ENCODE results near the gene ESR1.
"Not testable (repeated sequence)": the region's sequence is repeated elsewhere in the genome, so short reads cannot be mapped to it uniquely, and the experiment has no call there.

Gene ESR1

DNA sequence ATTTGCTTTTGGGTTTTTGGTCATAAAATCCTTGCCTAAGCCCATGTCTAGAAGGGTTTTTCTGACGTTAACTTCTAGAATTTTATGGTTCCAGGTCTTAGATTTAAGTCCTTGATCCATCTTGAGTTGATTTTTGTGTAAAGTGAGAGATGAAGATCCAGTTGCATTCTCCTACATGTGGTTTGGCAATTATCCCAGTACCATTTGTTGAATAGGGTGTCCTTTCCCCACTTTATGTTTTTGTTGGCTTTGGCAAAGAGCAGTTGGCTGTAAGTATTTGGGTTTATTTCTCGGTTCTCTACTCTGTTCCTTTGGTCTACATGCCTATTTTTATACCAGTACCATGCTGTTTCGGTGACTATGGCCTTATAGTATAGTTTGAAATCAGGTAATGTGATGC is 86.9 kb downstream of the ESR1 start:
- H3K4me1 Mint-ChIP-seq, H3K4me3 Mint-ChIP-seq, H3K27ac Mint-ChIP-seq, DNase-seq, H3K9me3 Mint-ChIP-seq, H3K36me3 Mint-ChIP-seq, H3K27me3 Mint-ChIP-seq: not testable (repeated sequence)
- CTCF ChIA-PET: interaction anchor here (0.9 kb wide), 1 partner anchor 218 kb away, joined by 3 read pairs; no protein-coding TSS in a partner anchor

DNA sequence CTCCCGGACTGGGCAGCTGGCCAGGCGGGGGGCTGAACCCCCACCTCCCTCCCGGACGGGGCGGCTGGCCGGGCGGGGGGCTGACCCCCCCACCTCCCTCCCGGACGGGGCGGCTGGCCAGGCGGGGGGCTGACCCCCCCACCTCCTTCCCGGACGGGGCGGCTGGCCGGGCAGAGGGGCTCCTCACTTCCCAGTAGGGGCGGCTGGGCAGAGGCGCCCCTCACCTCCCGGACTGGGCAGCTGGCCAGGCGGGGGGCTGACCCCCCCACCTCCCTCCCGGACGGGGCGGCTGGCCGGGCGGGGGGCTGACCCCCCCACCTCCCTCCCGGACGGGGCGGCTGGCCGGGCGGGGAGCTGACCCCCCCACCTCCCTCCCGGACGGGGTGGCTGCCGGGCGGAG is 91.7 kb downstream of the ESR1 start:
- DNase-seq, H3K4me3 Mint-ChIP-seq, H3K4me1 Mint-ChIP-seq, CTCF ChIA-PET, H3K27me3 Mint-ChIP-seq, H3K9me3 Mint-ChIP-seq, H3K27ac Mint-ChIP-seq, H3K36me3 Mint-ChIP-seq: not testable (repeated sequence)

DNA sequence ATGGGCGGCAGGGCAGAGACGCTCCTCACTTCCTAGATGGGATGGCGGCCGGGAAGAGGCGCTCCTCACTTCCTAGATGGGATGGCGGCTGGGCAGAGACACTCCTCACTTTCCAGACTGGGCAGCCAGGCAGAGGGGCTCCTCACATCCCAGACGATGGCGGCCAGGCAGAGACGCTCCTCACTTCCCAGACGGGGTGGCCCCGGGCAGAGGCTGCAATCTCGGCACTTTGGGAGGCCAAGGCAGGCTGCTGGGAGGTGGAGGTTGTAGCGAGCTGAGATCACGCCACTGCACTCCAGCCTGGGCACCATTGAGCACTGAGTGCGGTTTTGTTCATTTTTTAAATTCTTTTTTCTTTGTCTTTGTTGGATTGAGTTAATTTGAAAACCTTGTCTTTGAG is 92.3 kb downstream of the ESR1 start:
- DNase-seq, H3K27ac Mint-ChIP-seq, H3K36me3 Mint-ChIP-seq, H3K9me3 Mint-ChIP-seq, H3K27me3 Mint-ChIP-seq, H3K4me3 Mint-ChIP-seq, H3K4me1 Mint-ChIP-seq, CTCF ChIA-PET: not testable (repeated sequence)

DNA sequence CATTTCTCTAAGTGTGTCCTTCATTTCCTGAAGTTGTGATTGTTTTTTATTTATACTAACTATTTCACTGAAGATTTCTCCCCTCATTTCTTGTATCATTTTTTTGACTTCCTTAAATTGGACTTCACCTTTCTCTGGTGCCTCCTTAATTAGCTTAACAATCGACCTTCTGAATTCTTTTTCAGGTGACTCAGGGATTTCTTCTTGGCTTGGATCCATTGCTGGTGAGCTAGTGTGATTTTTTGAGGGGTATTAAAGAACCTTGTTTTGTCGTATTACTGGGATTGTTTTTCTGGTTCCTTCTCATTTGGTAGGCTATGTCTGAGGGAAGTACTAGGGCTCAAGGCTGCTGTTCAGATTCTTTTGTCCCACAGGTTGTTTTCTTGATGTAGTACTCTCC is 92.8 kb downstream of the ESR1 start:
- Mint-ChIP-seq H3K9me3 (peaks cover 8% of the 10 kb centered on the region), H3K27ac (no peak overlapping the region), H3K4me3 (no peak overlapping the region), H3K36me3 (peaks cover 2% of the 10 kb centered on the region), H3K4me1 (no peaks in the 10 kb centered on the region), H3K27me3 (no peaks in the 10 kb centered on the region)
- CTCF ChIA-PET: no interaction called here
- no peak for DNase-seq

DNA sequence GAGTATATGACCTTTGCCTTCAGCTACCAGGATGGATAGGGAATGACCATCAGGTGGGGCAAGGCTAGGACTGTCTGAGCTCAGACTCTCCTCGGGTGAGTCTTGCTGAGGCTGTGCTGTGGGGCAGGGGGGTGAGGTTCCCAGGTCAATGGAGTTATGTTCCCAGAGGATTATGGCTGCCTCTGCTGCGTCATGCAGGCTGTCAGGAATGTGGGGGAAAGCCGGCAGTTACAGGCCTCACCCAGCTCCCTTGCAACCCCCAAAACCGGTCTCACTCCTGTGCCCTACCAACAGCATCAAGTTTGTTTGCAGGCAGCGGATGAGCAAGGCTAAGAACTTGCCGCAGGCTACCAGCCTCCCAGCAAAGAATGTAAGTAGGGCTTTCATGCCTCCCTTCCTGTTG is 93.5 kb downstream of the ESR1 start:
- Mint-ChIP-seq H3K4me1 (no peaks in the 10 kb centered on the region), H3K36me3 (peaks cover 2% of the 10 kb centered on the region), H3K9me3 (peaks cover 8% of the 10 kb centered on the region), H3K4me3 (no peak overlapping the region), H3K27ac (no peak overlapping the region), H3K27me3 (no peaks in the 10 kb centered on the region)
- CTCF ChIA-PET: no interaction called here
- DNase-seq: no peak

DNA sequence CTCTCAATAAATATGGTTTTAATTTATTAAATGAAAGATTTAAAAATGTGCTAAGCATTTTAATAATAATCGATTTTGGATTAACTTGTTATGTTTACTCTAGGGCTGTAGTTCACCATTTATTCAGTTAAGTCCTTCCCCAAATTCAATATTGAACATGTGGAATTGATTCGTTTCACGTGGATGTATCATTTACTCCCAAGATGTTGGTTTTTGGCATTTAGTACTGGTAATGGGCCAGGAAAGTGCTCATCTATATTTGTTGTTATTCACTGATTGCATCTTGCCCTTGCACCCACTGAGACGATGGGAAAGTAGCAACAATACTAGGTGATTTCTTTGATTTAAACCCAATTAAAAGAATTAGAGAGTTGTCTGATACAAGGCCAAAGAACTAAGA is 97.1 kb downstream of the ESR1 start:
- Mint-ChIP-seq H3K4me3 (no peak overlapping the region), H3K4me1 (no peaks in the 10 kb centered on the region), H3K9me3 (peaks cover 6% of the 10 kb centered on the region), H3K27me3 (no peaks in the 10 kb centered on the region), H3K36me3 (peaks cover 2% of the 10 kb centered on the region), H3K27ac (no peak overlapping the region)
- no peak for DNase-seq
- CTCF ChIA-PET: no interaction called here

DNA sequence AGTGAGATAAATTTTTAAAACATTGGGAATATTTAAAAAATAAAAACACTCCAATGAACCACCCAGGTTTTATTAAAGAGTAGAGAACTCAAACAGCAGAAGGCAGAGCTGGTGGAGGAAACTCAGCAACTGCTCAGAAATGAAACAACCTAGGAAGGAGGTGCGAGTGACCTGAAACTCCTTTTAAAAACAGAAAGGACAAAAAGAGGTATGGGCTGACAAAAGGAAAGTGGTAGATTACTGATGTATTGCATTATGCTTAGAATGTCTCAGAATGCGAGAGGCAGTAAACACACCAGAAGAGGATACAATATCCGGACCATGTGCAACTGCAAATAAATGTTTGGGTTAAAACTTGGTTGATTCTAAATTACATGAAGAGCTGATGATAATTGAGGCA is 97.6 kb downstream of the ESR1 start:
- Mint-ChIP-seq H3K4me1 (no peaks in the 10 kb centered on the region), H3K27me3 (no peaks in the 10 kb centered on the region), H3K36me3 (peaks cover 2% of the 10 kb centered on the region), H3K27ac (no peak overlapping the region), H3K4me3 (no peak overlapping the region), H3K9me3 (peaks cover 5% of the 10 kb centered on the region)
- no peak for DNase-seq
- CTCF ChIA-PET: no interaction called here

DNA sequence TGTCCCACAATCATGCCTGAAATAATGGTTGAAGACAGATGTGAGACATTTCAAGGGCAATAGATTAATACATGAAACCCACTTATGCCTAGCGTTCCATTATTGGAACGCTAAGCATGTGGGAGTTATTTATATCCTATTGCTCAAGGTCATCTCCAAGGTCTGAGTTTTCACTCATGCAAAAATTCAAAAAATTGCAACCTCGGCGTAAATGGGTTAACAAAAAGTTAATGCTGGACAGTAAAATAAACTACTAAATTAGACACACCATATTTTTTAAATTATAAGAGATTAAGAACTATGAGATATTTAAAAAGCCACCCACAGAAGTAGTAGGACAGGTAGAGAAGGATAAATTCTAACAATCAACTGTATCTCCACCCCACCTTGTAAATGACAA is 98.4 kb downstream of the ESR1 start:
- DNase-seq: no peak
- Mint-ChIP-seq H3K4me3 (no peak overlapping the region), H3K27me3 (no peaks in the 10 kb centered on the region), H3K4me1 (no peaks in the 10 kb centered on the region), H3K9me3 (no peaks in the 10 kb centered on the region), H3K27ac (no peak overlapping the region), H3K36me3 (no peaks in the 10 kb centered on the region)
- CTCF ChIA-PET: no interaction called here

DNA sequence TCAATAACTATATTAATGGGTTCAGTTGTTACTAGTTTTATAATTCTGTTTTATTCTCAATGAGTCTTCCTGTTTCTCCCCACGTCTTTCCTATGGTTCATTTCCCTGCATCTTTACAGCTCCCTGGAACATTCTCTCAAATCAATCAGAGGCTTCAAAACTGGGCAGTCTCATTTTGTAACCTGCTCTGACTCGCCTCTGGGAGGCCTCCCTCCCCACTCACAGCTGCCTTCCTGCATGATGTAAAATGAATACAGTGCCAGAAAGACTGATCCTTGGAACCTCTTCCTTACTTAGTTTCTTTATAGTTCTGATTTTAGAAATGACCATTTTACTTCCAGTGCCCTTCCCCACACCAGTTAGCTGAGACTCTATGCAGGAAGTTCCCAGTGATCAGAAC is 103.9 kb downstream of the ESR1 start:
- no peak overlapping the region for H3K27ac Mint-ChIP-seq
- H3K36me3 Mint-ChIP-seq: no peaks in the 10 kb centered on the region
- CTCF ChIA-PET: interaction anchor here (1.0 kb wide), 1 partner anchor 8 kb away, joined by 3 read pairs; no protein-coding TSS in a partner anchor
- H3K4me1 Mint-ChIP-seq: no peaks in the 10 kb centered on the region
- no peaks in the 10 kb centered on the region for H3K9me3 Mint-ChIP-seq
- no peaks in the 10 kb centered on the region for H3K27me3 Mint-ChIP-seq
- DNase-seq: no peak
- H3K4me3 Mint-ChIP-seq: no peak overlapping the region

DNA sequence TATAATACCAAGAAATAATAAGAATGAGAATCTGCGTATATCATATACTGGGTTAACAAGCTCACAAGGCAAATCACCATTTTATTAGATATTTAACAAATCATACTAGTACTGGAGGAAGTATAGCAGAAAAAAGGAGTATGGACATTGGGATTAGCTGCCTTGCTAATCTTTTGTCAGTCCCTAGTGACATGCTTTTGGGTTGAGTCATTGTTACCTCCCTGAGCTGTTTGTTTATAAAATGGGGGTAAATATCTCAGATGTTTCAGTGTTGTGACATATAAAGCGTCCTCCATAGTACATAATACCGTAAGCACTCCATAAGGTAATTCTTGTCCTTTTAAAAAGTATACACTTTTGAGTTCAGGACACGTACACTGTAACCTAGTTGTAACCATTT is 107.0 kb downstream of the ESR1 start:
- Mint-ChIP-seq H3K27me3 (no peaks in the 10 kb centered on the region), H3K9me3 (no peaks in the 10 kb centered on the region), H3K4me1 (no peaks in the 10 kb centered on the region), H3K27ac (no peak overlapping the region), H3K36me3 (no peaks in the 10 kb centered on the region), H3K4me3 (no peak overlapping the region)
- DNase-seq: no peak
- CTCF ChIA-PET: no interaction called here

DNA sequence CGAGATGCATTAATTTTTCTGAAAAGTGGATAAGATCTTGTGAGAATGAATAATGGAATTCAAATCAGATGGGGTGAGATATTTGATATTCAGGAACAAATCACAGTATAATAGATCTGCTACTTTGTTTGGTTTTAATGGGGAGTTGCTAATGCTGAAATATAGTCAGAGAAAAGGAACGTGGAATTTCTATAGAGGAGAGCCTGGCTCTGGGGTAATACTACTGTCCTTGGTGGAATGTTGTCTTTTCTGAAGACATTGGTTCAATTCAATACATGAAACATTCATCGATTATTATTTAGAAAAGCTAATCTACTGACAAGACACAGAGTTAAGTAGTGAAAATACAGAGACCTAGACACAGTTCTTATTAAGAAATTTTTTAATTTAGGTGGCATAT is 108.6 kb downstream of the ESR1 start:
- H3K9me3 Mint-ChIP-seq: no peaks in the 10 kb centered on the region

DNA sequence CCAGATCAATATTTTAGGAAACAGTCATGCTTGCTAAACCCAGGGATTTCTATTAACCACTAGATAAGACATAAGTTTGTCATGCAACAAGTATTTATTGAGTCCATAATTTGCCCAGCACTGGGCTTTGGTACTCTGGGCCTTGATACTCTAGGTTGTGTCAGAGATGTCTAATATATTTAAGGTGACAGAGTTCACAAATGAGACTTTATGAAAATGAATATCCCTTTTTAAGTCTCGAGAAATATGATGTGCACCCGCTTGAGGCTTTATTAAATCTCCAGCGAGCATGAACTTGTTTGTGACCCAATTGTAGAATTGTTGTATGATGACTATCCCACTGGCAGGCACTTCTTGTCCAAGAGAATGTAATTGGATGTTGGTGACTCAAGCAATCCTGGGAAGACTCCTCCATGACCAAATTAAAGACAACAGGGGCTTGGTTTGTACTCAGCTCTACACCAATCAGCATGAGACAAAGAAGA is 109.2 kb downstream of the ESR1 start:
- no peak overlapping the region for H3K27ac Mint-ChIP-seq
- no peaks in the 10 kb centered on the region for H3K9me3 Mint-ChIP-seq
- H3K4me3 Mint-ChIP-seq: no peak overlapping the region
- no peaks in the 10 kb centered on the region for H3K27me3 Mint-ChIP-seq
- CTCF ChIA-PET: no interaction called here
- no peak for DNase-seq
- no peaks in the 10 kb centered on the region for H3K36me3 Mint-ChIP-seq
- H3K4me1 Mint-ChIP-seq: no peaks in the 10 kb centered on the region

More for the DNA sequence above, 108.6 kb downstream of the ESR1 start:
- Mint-ChIP-seq H3K27me3 (no peaks in the 10 kb centered on the region), H3K4me3 (no peak overlapping the region), H3K4me1 (no peaks in the 10 kb centered on the region), H3K36me3 (no peaks in the 10 kb centered on the region), H3K27ac (no peak overlapping the region)
- CTCF ChIA-PET: no interaction called here
- no peak for DNase-seq

DNA sequence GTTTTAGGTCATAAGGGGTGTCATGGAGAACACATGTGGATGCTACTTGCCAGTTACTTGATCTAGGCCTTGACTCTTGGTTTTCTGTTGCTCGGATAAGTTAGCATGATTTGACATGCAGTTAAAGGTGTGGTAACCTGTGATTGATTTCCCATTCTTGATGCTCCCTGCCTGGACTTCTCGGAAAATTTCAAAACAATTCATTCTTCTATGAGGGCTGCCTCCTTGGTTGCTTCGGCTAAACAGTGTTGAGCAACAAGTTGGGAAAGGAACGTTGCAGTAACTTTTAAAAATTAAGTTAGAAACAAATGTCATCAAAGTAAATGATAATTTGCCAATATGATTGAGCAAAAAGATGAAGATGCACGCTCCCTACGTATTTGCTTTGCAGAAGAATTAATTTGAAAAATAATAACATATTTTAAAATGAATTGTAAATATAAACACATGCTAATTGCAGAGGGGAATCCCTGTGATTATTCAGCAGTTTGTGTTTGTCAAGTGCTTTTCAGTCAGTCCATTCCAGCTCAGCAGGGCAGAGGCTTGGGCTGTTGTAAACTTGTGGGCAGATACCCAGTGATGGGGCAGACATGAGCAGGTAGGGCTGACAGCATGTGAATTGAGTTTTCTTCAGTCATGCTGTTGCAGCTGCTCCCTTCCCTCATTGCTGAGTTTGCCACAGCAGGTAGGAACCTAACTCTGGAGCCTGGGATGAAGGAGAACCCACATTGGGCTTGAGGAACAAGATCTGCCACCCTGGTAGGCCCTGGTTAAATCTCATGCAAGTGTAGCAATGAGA is 110.2 kb downstream of the ESR1 start:
- Mint-ChIP-seq H3K36me3 (no peaks in the 10 kb centered on the region), H3K4me3 (no peak overlapping the region), H3K27ac (no peak overlapping the region), H3K4me1 (no peaks in the 10 kb centered on the region), H3K27me3 (no peaks in the 10 kb centered on the region), H3K9me3 (no peaks in the 10 kb centered on the region)
- DNase-seq: no peak
- CTCF ChIA-PET: no interaction called here

DNA sequence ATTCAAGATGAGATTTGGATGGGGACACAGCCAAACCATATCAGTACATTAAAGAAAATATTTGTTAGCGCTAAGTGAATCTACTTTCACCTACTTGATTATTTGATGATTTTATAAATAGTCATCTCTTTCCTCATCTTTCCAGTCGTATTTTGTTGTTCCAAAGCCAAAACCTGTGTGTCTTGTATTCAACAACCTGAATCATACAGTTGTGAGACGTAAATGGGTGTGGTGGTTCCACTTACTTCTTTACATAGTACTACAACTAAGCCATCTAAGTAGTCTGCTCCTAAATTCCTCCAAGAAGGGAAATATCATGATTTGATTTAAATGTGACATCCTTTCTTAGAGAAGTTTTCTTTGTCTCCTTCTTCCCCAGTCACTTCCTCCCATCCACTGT is 132.8 kb downstream of the ESR1 start:
- CTCF ChIA-PET: no interaction called here
- no peaks in the 10 kb centered on the region for H3K36me3 Mint-ChIP-seq
- H3K27ac Mint-ChIP-seq: no peak overlapping the region
- H3K4me3 Mint-ChIP-seq: no peak overlapping the region
- H3K9me3 Mint-ChIP-seq: no peaks in the 10 kb centered on the region
- H3K4me1 Mint-ChIP-seq: no peaks in the 10 kb centered on the region
- H3K27me3 Mint-ChIP-seq: no peaks in the 10 kb centered on the region
- DNase-seq: no peak

DNA sequence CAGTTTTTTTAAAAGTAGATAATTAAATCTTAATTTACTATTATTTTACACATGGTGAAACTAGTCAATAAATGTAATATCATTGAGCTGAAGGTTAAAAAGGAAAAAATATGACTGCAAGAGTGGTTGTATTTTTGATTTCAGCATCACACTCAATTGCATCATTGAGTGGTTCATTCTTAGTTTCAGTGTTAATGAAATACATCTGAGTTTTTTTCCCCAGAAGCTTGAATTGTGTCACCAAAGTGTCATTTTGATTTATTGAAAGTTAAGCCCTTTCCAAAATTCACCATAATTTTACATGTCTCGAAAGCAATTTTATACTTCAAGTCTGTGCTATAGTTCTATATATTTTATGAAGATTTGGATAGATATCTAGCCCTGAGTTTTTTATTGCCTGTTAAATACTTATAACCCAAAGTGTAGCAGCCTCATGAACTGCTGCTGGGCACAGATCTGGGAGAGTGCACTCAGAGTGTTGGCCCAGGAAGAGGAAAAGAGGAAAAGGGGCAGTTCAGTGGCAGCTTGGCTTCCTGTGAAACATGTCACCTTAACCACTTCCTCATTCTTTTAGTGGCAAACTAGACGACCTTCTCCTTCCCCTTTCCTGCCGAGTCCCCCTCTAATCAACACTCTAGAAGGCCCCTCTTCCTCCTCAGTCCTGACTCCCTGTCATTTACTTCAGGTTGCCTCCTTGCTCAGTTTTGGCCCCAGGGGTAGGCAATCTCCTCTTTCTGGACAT is 140.7 kb downstream of the ESR1 start:
- Mint-ChIP-seq H3K27me3 (peaks cover 5% of the 10 kb centered on the region), H3K4me1 (peaks cover 11% of the 10 kb centered on the region), H3K9me3 (no peaks in the 10 kb centered on the region), H3K36me3 (peaks cover 1% of the 10 kb centered on the region), H3K4me3 (no peak overlapping the region), H3K27ac (no peak overlapping the region)
- DNase-seq: no peak
- CTCF ChIA-PET: interaction anchor here (0.6 kb wide), 1 partner anchor 55 kb away, joined by 3 read pairs; no protein-coding TSS in a partner anchor
